ENCODE data around the gene STK26.

DNA sequence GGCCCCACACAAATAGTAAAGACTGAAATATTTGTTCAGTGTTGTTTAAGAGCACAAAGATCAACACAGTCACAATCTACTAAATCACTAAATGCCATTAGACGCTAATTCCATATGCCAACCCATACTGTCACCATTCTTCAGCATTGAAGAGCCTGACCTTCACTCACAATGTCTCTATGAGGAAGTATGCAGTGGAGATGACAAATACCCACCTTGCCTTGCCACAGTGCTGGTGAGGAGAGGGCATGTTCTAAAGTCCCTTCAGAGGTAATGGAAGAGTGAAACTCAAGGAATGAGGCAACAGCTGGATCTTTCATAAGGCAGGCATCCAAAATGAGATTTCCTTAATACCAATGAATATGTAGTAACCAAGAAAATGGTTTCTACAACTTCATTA, 54.3 kb downstream of the STK26 start:
- TF ChIP-seq CTCF (IDR thresholded peaks at IDR 0.05; ENCODE audit: borderline replicate concordance, extremely low read depth, low read length, poor library complexity, severe bottlenecking) (no peak), EZH2 (IDR thresholded peaks at IDR 0.05; ENCODE audit: borderline replicate concordance, low read depth, low read length, severe bottlenecking) (no peak)
